Measurements from ENCODE around the gene WSCD2.

WSCD2 gene

GRCh38 chr12:108107293-108107692, 21.8 kb upstream of the WSCD2 start:
- no peak for DNase-seq (ENCODE audit: low read depth in 2 of 2)

- DNase-seq (ENCODE audit: low read depth in 2 of 2): no peak
Measured at GRCh38 chr12:108109504-108109903, 19.6 kb upstream of the WSCD2 start.

DNA sequence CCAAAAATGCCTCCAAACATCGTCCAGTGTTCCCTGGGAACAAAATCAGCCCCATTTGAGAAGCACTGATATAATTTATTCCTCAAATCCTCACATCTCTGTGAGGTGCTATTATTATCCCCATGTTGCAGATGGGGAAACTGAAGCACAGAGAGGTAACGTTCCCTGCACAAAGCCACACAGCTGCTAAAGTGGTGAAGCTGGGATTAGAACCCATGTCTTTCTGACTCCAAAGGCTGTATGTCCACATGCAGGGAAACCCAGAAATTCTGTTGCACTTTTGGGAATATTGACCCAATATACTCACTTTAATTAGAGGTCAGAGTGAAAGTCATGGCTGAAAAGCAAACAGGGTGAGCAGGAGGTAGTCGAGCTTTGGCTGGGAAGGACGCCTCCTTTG, 19.1 kb upstream of the WSCD2 start:
- DNase-seq (ENCODE audit: low read depth in 2 of 2): no peak

DNA sequence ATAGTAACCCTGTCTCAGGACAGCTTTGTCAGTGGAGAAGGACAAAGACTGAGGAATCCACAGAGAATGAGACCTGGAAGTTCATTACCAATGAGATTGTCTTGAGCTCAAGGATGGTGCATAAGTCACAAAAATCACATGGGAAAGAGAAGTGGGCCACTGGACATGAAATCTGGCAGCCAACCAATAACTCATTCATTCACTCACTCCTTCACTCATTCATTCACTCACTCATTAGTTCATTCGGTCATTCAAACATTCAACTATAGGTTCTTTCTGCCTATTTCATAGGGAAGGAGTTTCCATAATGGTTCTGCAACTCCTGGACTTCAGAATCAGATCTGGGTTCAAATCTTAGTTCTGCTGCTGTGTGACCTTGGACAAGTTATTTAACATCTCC, 18.2 kb upstream of the WSCD2 start:
- no peak for DNase-seq (ENCODE audit: low read depth in 2 of 2)

GRCh38 chr12:108112832-108113556, 16.1 kb upstream of the WSCD2 start:
- no peak for DNase-seq (ENCODE audit: low read depth in 2 of 2)

DNA sequence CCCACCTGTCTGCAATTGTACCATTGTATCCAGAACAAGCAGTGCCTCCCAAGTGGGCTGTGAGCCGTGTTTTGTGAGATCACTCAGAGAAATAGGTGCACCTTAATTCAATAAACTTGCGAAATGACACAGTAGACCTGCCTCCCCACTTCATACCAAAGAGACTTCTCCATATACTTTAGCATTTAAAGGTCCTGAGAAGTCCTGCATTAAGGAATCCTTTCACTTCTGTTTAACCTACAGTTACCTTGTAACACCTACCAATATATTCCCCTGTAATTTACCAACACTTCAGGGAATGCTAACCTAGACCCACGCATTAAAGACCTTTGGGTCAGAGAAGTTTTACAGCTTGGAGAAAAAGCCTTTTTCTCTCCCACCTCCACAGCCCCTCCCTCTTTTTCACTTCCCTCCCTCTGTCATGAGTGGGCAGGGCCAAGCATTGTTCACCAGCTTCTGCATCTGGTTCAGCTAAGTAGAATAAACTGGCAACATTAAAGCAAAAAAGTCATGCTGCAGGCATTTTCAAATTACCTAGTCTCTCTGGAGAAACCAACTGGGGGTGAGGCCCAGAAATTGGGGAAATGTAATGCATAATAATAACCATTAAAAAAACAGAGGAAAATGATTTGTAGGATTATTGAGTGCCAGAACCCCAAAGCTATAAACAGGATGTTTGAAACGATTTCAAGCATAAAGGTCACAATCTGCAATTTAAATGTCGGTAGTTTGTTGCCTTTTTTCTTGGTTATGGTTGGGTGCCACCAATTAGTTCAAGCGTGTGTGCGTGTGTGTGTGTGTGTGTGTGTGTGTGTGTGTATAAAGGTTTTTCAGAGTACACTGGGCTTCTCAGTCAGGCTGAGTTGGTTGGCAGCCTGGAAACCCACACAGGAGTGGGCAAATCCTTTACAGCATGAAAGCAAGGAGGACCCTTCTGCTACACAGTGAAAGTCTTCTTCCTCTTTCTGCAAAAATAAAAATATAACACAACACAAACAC, 13.7 kb upstream of the WSCD2 start:
- no peak for DNase-seq (ENCODE audit: low read depth in 2 of 2)

DNA sequence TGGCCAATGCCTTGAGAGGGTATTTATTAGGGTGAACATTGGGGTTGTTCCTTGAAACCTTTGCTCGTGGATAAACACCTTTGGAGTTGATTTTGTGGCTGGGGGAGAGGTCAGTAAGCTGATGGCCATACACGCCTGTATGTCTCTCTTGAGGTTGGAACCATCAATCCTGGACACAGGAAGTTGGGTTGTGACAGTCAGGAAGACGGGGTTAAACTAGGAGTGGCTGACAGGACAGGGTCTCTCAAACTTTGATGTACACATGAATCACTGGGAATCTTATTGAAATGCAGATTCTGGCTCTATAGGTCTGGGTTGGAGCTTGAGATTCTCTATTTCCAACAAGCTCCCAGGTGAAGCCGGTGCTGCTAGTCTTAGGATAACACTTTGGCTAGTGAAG, 12.8 kb upstream of the WSCD2 start:
- no peak for DNase-seq (ENCODE audit: low read depth in 2 of 2)

GRCh38 chr12:108116699-108117098, 12.4 kb upstream of the WSCD2 start:
- no peak for DNase-seq (ENCODE audit: low read depth in 2 of 2)

DNA sequence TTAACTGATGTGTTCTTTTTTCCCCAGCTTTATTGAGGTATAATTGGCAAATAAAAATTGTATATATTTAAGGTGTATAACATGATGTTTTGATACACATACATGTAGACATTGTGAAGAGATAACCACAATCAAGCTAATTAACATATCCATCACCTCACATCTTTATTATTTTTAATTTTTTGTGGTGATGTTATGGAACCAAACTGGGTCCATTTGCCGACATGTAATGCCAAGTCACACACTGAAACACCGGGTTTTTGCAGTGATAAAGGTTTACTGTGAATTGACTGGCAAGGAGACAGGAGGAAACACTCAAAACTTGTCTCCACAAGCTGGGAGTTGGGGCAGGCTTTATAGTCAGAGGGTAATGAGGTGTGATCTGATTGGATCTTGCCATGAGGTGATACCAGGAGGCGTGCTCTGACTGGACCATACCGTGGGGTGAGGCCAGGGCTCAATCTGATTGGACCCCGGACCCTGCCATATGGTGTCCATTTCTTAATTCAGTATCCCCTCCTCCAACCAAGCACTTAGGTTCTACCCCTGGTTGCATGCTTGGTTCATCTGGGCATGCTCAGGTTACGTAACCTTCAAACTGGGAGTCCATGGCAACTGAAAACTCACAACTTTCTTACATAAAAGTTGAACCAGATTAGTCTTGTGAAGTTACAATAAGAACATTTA, 11.8 kb upstream of the WSCD2 start:
- DNase-seq (ENCODE audit: low read depth in 2 of 2): no peak

DNA sequence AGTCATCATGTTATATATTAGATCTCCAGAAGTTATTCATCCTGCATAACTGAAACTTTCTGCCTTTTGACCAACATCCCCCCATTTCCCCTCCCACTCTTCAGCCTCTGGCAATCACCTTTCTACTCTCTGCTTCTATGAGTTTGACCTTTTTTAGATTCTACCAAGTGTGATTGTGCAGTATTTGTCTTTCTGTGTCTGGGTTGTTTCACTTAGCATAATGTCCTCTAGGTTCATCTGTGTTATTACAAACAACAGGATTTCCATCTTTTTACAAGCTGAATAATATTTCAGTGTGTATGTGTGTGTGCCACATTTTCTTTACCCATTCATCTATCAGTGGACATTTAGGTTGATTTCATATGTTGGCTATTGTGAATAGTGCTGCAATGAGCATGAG, 11.2 kb upstream of the WSCD2 start:
- no peak for DNase-seq (ENCODE audit: low read depth in 2 of 2)

DNA sequence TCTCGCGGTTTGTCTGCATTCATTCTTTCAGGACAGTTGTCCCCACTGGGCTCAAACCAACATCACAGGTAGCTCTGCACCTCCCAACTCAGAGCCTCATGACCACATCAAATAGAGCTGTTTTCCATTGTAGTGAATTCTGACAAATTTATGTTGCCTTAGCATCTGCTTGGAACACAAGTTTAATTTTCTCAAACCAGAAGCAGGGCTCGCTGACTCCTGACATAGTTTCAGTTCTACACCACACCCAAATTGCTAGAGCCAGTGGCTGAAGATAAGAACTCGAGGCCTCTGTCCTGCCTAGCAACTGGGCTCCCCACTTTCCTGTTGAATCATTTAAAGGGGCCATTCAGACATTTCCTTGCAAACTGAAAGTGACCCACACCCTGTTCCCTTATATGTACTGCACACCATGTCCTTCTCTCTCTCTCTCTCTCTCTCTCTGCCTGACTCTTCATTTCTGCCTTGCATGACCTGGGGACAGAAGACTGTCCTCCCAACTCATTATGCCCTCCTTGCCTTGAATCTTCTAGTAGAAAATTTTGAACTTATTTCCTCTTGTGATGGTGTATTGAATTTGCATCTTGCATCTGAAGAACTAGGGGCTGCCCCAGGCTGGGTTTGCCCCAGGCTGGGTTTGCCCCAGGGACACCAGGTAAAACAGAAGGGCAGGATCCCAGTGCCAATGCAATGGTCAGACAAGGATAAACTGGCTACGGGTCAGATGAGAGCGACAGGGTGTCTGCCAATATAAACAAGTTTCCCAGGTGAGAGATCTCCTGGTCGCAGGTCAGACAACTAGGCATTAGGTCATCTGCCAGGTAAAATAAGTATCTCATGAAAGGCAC, 9.7 kb upstream of the WSCD2 start:
- no peak for DNase-seq (ENCODE audit: low read depth in 2 of 2)

DNA sequence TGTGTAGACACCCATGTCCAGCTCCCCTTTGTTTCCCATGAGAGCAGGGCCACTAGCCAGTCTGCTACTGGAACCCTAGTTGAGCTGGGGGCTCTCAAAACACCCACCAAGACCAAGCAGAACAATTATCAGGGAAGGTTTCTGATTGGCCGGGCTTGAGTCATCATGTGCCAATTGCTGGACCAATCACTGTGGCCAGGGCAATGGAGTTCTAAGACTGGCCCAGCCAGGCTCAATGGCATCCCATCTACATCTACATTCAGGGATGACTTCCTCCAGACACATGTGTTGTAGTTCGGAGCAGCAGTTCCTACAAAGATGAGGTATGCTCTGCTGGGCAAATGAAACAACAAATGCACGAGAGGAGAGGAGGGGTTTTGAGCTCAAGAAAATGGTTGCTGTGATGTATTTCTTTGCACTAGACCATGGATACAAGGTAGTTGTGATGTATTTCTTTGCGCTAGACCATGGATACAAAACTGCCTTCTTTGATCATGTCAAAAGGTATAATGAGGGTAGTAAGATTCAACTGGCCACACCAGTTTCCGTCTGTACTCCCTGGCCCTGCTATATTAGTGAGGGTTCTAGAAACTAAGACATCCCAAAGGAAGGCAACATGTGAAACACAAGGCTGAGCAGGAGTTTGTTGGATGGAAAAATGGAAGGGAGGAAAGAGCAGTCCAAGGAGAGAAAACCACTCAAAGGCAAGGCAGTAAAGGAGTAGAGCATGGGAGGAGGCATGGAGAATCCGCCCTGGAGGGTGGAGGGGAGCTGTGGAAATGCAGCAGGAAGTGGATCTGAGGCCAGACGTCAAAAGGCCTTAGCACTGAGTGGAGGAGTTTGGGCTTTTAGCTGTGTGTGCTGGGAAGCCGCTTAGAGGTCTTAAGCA, 8.9 kb upstream of the WSCD2 start:
- DNase-seq (ENCODE audit: low read depth in 2 of 2): no peak

DNA sequence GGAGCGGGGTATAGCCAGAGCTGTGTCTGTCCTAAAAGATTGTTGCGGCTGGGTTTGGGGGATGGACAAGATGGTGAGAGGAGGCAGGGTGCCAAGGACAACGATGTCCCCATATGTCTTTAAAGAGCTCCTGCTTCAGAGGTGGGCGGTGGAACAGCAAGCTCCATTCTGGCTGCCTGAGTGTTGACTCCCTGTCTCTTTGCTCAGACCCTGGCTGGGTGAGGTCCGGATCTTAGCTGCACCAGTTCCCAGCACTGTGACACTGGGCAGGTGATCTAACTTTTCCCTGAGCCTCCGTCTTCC, 8.3 kb upstream of the WSCD2 start:
- no peak for DNase-seq (ENCODE audit: low read depth in 2 of 2)

DNA sequence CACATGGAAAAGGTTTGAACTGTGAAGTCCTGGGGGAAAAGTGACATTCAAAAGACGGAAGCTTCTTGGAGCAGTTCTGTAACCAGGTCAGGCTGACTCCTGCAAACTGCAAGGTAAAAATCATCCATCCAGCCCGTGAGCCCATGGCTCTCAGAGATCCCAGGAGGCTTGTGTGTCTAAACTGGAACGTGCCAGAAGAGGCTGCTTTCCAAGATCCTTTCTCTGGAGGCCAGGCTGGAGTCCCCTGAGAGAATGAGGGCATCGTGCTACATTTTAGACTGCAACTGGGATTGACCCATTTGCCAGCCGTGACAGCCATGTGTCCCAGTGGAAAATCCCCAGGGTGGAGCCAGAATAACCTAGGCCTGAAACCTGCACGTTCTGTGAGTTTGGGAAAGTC, 7.8 kb upstream of the WSCD2 start:
- DNase-seq (ENCODE audit: low read depth in 2 of 2): no peak

- no peak for DNase-seq (ENCODE audit: low read depth in 2 of 2)
Measured at GRCh38 chr12:108121728-108122471, 7.2 kb upstream of the WSCD2 start.

DNA sequence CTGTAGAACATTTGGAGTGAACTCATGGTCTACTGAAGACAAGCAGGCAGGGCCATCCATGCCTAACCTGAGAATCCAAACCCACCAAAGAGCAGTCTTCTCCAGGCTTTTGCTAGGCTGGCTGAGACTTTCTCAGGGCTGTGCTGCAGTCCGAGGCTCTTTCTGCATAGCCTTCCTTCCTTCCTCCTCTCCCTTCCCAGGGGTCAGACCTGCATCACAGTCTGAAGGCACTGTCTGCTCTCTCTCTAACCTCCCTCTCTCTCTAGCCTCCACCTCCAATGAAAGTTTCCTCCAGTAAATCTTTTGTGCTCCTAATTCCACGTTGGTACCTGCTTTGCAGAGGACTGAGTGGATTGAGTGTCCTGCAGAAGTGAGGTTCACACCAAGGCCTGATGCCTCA, 6.4 kb upstream of the WSCD2 start:
- no peak for DNase-seq (ENCODE audit: low read depth in 2 of 2)

DNA sequence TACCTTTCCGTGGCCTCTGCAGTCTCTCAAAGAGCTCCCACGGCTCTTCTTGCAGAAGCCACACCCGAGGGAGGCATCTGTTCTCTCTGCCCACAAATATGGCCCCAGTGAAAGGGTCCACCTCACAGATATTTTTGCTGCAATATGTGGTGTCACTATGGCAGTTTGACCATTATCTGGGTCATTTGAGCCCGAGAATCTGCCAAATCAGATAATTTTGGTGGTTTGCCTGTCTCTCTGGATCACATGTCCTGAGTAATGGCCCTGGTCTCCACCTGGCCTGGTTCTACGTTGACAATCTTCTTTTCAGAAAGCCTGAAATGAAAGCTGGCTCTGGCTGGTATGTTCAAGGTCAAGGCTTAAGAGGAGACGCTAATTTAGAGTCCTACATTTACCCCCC, 5.7 kb upstream of the WSCD2 start:
- no peak for DNase-seq (ENCODE audit: low read depth in 2 of 2)

- no peak for DNase-seq (ENCODE audit: low read depth in 2 of 2)
Measured at GRCh38 chr12:108125073-108125472, 4.0 kb upstream of the WSCD2 start.

- no peak for DNase-seq (ENCODE audit: low read depth in 2 of 2)
Measured at GRCh38 chr12:108126212-108126611, 2.9 kb upstream of the WSCD2 start.

- DNase-seq (ENCODE audit: low read depth in 2 of 2): no peak
Measured at GRCh38 chr12:108126990-108127501, 2.0 kb upstream of the WSCD2 start.

Measured in stimulated activated CD8-positive, alpha-beta memory T cell treated with anti-CD3 and anti-CD28 coated beads, Interleukin-7, amount 100 ng/mL, for 1 hour (primary cell).